Lower lobe of right lung (tissue), 2 donors: Measurements from ENCODE around the gene TUBA1A. TPM values are rescaled to one million over a fixed set of nuclear protein-coding genes. Genes with fewer than 3 reads are reported as not detected.
A peak's percentile ranks its signal among the peaks of the same experiment; 100 is the strongest.

Source experiments
- ATAC-seq, 2 donors: fragments of 200-7000 bp; cut with Tn5 transposase; one replicate each; pipeline ENCODE4 v1.9.1; 2020 to 2022; ENCODE audit warnings: mild to moderate bottlenecking in 2 of 2, moderate library complexity in 2 of 2
- DNase-seq: peaks from one replicate; pipeline ENCODE4 v3.0.0-alpha.2; 2020
- H3K27ac ChIP-seq: fragments of 200-600 bp; one replicate; pipeline ENCODE4 v1.8.0; 2022
- H3K27me3 ChIP-seq: fragments of 200-600 bp; one replicate; pipeline ENCODE4 v1.8.0; 2022; ENCODE audit warnings: low read depth
- H3K36me3 ChIP-seq: fragments of 200-600 bp; one replicate; pipeline ENCODE4 v1.8.0; 2022; ENCODE audit warnings: mild to moderate bottlenecking
- H3K4me1 ChIP-seq: fragments of 200-600 bp; one replicate; pipeline ENCODE4 v1.8.0; 2022
- H3K4me3 ChIP-seq: fragments of 200-600 bp; one replicate; pipeline ENCODE4 v1.8.0; 2022; ENCODE audit warnings: mild to moderate bottlenecking
- H3K9me3 ChIP-seq: fragments of 200-600 bp; one replicate; pipeline ENCODE4 v1.8.0; 2022
- intact Hi-C: fragments of 100-400 bp; cut with DNase I; formaldehyde crosslinking; loops from one replicate; pipeline ENCODE4 v1.11.0; 2022
- total RNA-seq: library from RNA; stranded (reverse); fragmentation: NEBNext Ultra II Directional; extraction: Animal tissue kit (Norgen Biotek cat#: 25700); gene quantifications from one replicate; pipeline ENCODE4 v1.2.1, GENCODE V29; 2021
- TF ChIP-seq, protein P1 (sequence below): fragments of 200-600 bp; IDR thresholded peaks from one replicate; pipeline ENCODE4 v1.8.0; 2022; ENCODE audit warnings: antibody characterized with exemption, mild to moderate bottlenecking
- donor health status: DM: no; HTN: yes; CAD: no; lungs with severe emphysema.

The TUBA1A gene
- total RNA-seq, 1 donor from 2014 or later, result 120 TPM

DNA sequence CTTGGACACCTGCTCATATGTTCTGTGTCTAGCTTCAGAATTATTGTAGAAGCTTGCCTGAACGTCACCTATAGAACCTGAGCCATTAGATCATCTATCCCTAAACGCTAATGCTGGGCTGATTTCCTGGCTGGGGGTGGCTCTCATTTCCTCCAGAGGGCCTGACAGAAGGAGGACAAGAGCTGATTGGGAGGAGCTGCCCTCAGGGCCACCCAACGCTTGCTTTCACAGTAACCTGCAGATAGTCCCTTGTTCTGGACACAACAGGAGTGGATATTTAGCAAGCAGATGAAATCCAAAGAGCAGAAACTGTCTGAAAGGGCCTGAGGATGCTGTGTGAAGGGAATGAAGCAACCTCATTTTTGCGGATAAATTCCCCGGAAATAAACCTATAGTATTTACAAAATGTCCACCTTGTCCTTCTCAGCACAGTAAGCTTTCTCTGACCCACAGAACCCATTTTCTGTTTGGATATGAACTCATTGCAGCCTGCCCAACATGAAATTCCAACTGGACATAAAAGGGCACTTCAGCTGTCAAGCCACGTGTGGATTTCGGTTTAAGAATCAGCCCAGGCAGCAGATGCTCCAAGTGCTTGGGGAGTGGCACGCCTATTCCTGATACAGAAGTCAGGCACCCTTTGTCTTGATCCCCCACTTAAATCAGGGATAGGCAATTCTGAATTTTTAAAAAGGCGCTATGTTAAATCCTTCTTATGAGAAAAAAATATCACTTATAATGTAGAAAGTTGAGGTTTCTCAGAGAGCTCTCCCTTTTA lies 43.2 kb upstream of the TUBA1A start:
- DNase-seq, result no peak
- H3K27ac ChIP-seq, result peak overlapping the region; percentile 97
- H3K36me3 ChIP-seq, result no peaks in the 10 kb centered on the region
- intact Hi-C loops, result no loop called here
- TF ChIP-seq, protein P1, sequence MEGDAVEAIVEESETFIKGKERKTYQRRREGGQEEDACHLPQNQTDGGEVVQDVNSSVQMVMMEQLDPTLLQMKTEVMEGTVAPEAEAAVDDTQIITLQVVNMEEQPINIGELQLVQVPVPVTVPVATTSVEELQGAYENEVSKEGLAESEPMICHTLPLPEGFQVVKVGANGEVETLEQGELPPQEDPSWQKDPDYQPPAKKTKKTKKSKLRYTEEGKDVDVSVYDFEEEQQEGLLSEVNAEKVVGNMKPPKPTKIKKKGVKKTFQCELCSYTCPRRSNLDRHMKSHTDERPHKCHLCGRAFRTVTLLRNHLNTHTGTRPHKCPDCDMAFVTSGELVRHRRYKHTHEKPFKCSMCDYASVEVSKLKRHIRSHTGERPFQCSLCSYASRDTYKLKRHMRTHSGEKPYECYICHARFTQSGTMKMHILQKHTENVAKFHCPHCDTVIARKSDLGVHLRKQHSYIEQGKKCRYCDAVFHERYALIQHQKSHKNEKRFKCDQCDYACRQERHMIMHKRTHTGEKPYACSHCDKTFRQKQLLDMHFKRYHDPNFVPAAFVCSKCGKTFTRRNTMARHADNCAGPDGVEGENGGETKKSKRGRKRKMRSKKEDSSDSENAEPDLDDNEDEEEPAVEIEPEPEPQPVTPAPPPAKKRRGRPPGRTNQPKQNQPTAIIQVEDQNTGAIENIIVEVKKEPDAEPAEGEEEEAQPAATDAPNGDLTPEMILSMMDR, result no peak
- H3K4me1 ChIP-seq, result peaks cover 37% of the 10 kb centered on the region
- H3K27me3 ChIP-seq, result no peaks in the 10 kb centered on the region
- ATAC-seq, result no peak
- H3K9me3 ChIP-seq, result no peaks in the 10 kb centered on the region
- H3K4me3 ChIP-seq, result no peak overlapping the region

DNA sequence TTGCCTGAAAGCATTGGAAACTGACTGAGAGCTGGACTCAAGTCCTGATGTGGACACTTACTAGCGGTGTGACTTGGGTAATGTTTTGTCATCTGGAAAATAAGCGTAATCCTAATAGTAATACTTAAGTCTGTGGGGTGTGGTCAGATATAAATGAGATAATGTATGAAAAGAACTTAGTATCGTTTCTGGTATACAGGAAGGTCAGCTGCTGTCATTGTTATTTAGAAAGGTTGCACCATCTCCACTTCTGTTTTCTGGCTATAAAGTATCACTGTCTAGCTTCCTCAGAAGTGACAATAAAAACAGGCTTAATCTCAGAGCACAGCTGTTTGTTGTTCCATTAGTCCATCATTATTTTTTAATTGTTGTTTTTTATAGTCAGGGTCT lies 41.9 kb upstream of the TUBA1A start:
- H3K27ac ChIP-seq, result peak overlapping the region; percentile 33
- no peaks in the 10 kb centered on the region for H3K36me3 ChIP-seq
- peak in 1 of 2 donors; percentile 5 for ATAC-seq
- H3K4me1 ChIP-seq, result peaks cover 41% of the 10 kb centered on the region
- no peak for DNase-seq
- no peaks in the 10 kb centered on the region for H3K9me3 ChIP-seq
- TF ChIP-seq, protein P1, result no peak
- H3K4me3 ChIP-seq, result no peak overlapping the region
- intact Hi-C loops, result no loop called here
- no peaks in the 10 kb centered on the region for H3K27me3 ChIP-seq

DNA sequence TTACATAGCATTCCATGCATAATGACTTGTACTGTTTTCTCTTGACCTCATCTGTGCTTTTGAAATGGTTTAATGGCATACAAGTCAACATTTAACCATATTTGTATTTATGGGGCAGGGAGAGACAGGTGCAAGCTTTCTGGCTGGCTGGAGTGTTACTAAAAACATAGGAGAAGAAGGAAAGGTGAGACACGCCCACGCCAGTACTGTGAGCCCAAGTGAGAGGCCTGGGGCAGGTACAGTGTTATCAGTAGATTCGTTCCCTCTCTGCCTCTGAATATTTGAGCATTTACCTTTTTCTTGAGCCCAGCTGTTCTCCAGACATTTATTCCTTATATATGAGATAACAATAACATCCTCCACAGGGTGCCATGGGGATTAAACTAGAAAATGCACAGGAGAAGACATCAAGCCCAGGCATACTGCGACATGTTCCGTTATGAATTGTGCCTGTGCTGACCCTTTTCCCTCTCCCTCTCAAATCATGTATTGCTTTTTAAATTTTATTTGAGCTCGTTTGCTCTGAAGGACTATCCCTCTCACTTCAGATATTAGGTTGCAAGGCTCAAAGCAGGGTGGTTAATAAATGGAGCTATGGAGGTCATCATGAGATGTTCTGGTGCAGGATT lies 41.4 kb upstream of the TUBA1A start:
- intact Hi-C loops, result no loop called here
- TF ChIP-seq, protein P1, result no peak
- Histone ChIP-seq H3K27ac (peak overlapping the region; percentile 15), H3K27me3 (no peaks in the 10 kb centered on the region), H3K4me1 (peaks cover 41% of the 10 kb centered on the region), H3K9me3 (no peaks in the 10 kb centered on the region), H3K4me3 (no peak overlapping the region), H3K36me3 (no peaks in the 10 kb centered on the region)
- DNase-seq (no peak), ATAC-seq (no peak)

DNA sequence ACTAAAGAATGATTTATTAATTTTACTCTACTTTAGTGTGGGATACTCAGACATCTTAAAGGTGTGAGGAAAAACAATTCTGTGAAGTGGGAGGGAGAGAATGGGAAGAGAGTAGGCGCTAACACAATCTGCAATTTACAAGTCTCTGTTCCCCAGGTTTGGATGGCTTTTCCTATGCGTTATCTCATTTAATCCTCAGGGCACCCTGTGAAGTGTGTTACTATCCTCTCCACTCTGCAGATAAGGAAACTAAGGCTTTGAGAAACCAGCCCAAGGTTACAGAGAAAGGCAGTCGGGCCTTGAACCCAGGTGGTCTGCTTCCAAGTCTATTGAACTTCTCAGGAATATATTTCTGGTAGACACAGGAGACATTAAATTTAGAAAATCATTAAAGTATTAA lies 39.8 kb upstream of the TUBA1A start:
- Histone ChIP-seq H3K9me3 (no peaks in the 10 kb centered on the region), H3K36me3 (no peaks in the 10 kb centered on the region), H3K4me1 (peaks cover 41% of the 10 kb centered on the region), H3K27ac (no peak overlapping the region), H3K27me3 (no peaks in the 10 kb centered on the region), H3K4me3 (no peak overlapping the region)
- ATAC-seq (no peak), DNase-seq (no peak)
- TF ChIP-seq, protein P1, result no peak
- intact Hi-C loops, result no loop called here

DNA sequence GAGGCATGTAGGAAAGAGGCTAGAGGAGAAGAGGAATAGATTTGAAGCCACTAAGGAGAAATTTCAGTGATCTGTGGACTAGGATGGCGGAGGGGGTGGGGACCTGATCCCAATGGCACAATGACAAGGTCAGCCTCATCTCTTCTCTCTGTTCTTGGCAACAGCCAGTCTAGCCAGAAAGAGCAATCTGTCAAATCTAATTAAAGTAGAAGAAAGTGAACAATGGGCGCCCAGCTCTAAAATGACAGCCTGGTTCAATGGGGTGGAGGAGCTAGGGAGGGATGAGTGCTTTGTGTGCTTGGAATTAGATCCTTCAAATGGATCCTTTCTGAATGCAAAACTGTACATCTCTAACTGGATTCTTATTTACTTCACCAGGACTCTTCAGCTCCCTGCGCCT lies 38.8 kb upstream of the TUBA1A start:
- Histone ChIP-seq H3K27ac (no peak overlapping the region), H3K27me3 (no peaks in the 10 kb centered on the region), H3K9me3 (no peaks in the 10 kb centered on the region), H3K4me3 (no peak overlapping the region), H3K36me3 (no peaks in the 10 kb centered on the region), H3K4me1 (peaks cover 41% of the 10 kb centered on the region)
- intact Hi-C loops, result no loop called here
- no peak for DNase-seq
- TF ChIP-seq, protein P1, result no peak
- no peak for ATAC-seq
